Fibroblast of villous mesenchyme (primary cell): ENCODE measurements around the gene CDC40. TPM values are rescaled to one million over a fixed set of nuclear protein-coding genes. Genes with fewer than 3 reads are reported as not detected.

Source experiments
- DNase-seq: peaks from one replicate; pipeline ENCODE4 v3.0.0-alpha.2; 2010; ENCODE audit warnings: low read depth
- H3K4me3 ChIP-seq: 2 replicates; pipeline ENCODE4 v1.5.1; 2011; ENCODE audit warnings: low read depth, mild to moderate bottlenecking, low read length
- CTCF ChIP-seq: IDR thresholded peaks from 2 replicates; pipeline ENCODE4 v1.5.1; 2012; ENCODE audit warnings: low read depth, mild to moderate bottlenecking, low read length; ENCODE audit not compliant: insufficient read depth
- total RNA-seq: library from RNA; depleted of rRNA; stranded (reverse); fragments of >200 nt; gene quantifications from 2 replicates; pipeline ENCODE4 v1.2.3, GENCODE V29; 2012

The CDC40 gene
- total RNA-seq, 1 donor: 32.0 TPM

- no peak for TF ChIP-seq CTCF
- no peak overlapping the region for H3K4me3 ChIP-seq
- no peak for DNase-seq
Observed at GRCh38 chr6:110198561-110198960, 18.3 kb downstream of the CDC40 start.

GRCh38 chr6:110201151-110201884 lies 21.1 kb downstream of the CDC40 start:
- H3K4me3 ChIP-seq: no peak overlapping the region
- TF ChIP-seq CTCF: no peak
- DNase-seq: no peak

GRCh38 chr6:110207652-110208051 lies 27.4 kb downstream of the CDC40 start:
- no peak for DNase-seq
- no peak for TF ChIP-seq CTCF

GRCh38 chr6:110211753-110212152 lies 31.5 kb downstream of the CDC40 start:
- no peak overlapping the region for H3K4me3 ChIP-seq
- TF ChIP-seq CTCF: no peak
- no peak for DNase-seq

More at GRCh38 chr6:110207652-110208051, 27.4 kb downstream of the CDC40 start:
- H3K4me3 ChIP-seq: no peak overlapping the region

DNA sequence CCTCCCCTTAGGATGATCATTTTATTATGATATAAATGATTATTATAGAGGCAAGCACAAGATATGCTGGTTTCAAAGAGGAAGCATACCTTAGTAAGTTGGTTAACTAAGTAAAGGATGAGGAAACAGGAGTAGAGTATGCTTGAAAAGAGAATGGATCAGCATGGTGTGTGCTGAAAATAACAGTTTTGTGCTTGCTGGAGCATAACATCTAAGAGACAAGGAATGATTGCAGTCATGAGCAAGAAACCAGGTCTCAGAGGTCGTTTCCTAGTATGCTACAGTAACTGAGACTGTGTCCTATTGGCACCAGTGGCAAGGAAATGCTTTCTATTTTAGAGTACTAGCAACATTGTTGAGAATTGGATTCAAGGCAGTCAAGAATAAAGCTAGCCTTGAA lies 34.1 kb downstream of the CDC40 start:
- no peak for TF ChIP-seq CTCF
- no peak for DNase-seq
- no peak overlapping the region for H3K4me3 ChIP-seq

GRCh38 chr6:110216140-110216539 lies 35.9 kb downstream of the CDC40 start:
- DNase-seq: no peak
- no peak overlapping the region for H3K4me3 ChIP-seq
- no peak for TF ChIP-seq CTCF

DNA sequence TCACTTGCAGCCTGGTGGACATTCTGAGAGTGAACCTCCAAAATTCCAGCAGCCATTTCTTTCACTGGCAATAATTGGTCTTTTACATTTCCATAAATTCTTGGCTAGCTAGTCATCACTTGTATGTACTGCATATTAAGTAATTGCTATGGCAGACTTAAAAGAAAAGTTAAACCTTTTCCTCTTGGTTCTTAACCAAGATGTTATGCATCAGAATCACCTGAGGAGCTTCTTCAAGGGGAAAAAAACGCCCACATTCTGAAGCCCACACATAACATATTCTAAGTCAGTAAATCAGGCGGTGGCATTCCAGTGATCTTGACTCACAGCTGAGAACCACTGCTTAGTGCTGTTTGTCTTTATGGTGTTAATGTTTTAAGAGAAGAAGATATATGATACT lies 37.0 kb downstream of the CDC40 start:
- DNase-seq: peak; percentile 11
- TF ChIP-seq CTCF: no peak
- no peak overlapping the region for H3K4me3 ChIP-seq
